CD14-positive monocyte (primary cell): Measurements from ENCODE around the gene MACROD1. TPM values are rescaled to one million over a fixed set of nuclear protein-coding genes. Genes with fewer than 3 reads are reported as not detected.

Source experiments
- DNase-seq, 3 donors: peaks; one replicate each; pipeline ENCODE4 v3.0.0-alpha.2; 2011 to 2022
- H2AFZ ChIP-seq: 2 replicates; pipeline ENCODE4 v1.6.0; 2012; ENCODE audit warnings: mild to moderate bottlenecking, low read depth, low read length, inconsistent platforms; ENCODE audit not compliant: insufficient read depth, poor library complexity, severe bottlenecking
- H3K27ac ChIP-seq, 2 donors: 1 replicate in 1 of 2; 2 replicates in 1 of 2; pipeline ENCODE4 v1.5.1; 2012 to 2013; ENCODE audit warnings: low read length in 2 of 2, control low read depth in 1 of 2, inconsistent platforms in 1 of 2, low read depth in 1 of 2, mild to moderate bottlenecking in 1 of 2
- H3K27me3 ChIP-seq, 2 donors: one replicate each; pipeline versions ENCODE4 v1.6.0 to v1.6.1; 2011 to 2013; ENCODE audit warnings: low read length in 2 of 2; ENCODE audit not compliant: control insufficient read depth in 2 of 2, insufficient read depth in 2 of 2
- H3K36me3 ChIP-seq, 2 donors: replicated peaks in 1 of 2; 1 replicate in 1 of 2; 2 replicates in 1 of 2; pipeline versions ENCODE4 v1.5.1 to v1.6.1; 2012 to 2013; ENCODE audit warnings: low read length in 2 of 2, control low read depth in 1 of 2, inconsistent platforms in 1 of 2, mild to moderate bottlenecking in 1 of 2; ENCODE audit not compliant: insufficient read depth in 2 of 2, control insufficient read depth in 1 of 2
- H3K4me1 ChIP-seq, 2 donors: 1 replicate in 1 of 2; 2 replicates in 1 of 2; pipeline versions ENCODE4 v1.5.1 to v1.6.1; 2012 to 2013; ENCODE audit warnings: low read length in 2 of 2, control low read depth in 1 of 2, inconsistent platforms in 1 of 2, mild to moderate bottlenecking in 1 of 2, moderate library complexity in 1 of 2; ENCODE audit not compliant: insufficient read depth in 2 of 2, control insufficient read depth in 1 of 2
- H3K4me2 ChIP-seq: replicated peaks from 2 replicates; pipeline ENCODE3; 2012; ENCODE audit warnings: low read length, moderate library complexity, mild to moderate bottlenecking; ENCODE audit not compliant: poor library complexity, severe bottlenecking; ENCODE audit errors: extremely low read depth
- H3K4me3 ChIP-seq, 3 experiments: fragments of 200-600 bp in 1 of 3; sonication (generic) in 1 of 3; replicated peaks in 1 of 3; 1 replicate in 2 of 3; 2 replicates in 1 of 3; pipeline ENCODE4 v1.5.1; 2011 to 2013; ENCODE audit warnings: low read length in 3 of 3, mild to moderate bottlenecking in 3 of 3, control low read depth in 2 of 3, low read depth in 2 of 3, inconsistent platforms in 1 of 3, moderate library complexity in 1 of 3
- H3K79me2 ChIP-seq: 2 replicates; pipeline ENCODE4 v1.6.0; 2012; ENCODE audit warnings: mild to moderate bottlenecking, control low read depth, inconsistent platforms, low read length, moderate library complexity; ENCODE audit not compliant: insufficient read depth
- H3K9ac ChIP-seq: 2 replicates; pipeline ENCODE4 v1.6.0; 2017; ENCODE audit warnings: low read length, mild to moderate bottlenecking; ENCODE audit not compliant: insufficient read depth, poor library complexity, severe bottlenecking
- H3K9me3 ChIP-seq, 2 donors: replicated peaks in 1 of 2; 1 replicate in 1 of 2; 2 replicates in 1 of 2; pipeline versions ENCODE4 v1.5.1 to v1.6.1; 2012 to 2013; ENCODE audit warnings: low read length in 2 of 2, control low read depth in 1 of 2; ENCODE audit not compliant: control insufficient read depth in 1 of 2, insufficient read depth in 1 of 2
- H4K20me1 ChIP-seq: 2 replicates; pipeline ENCODE4 v1.6.0; 2012; ENCODE audit warnings: mild to moderate bottlenecking, low read length, control low read depth, moderate library complexity; ENCODE audit not compliant: insufficient read depth
- H3K27ac Mint-ChIP-seq, 7 donors: one replicate each; pipeline ENCODE4 v1.8.0; 2020; ENCODE audit warnings: mild to moderate bottlenecking in 7 of 7, mixed read lengths in 7 of 7, moderate library complexity in 6 of 7, inconsistent platforms in 2 of 7
- H3K27me3 Mint-ChIP-seq, 3 donors: one replicate each; pipeline ENCODE4 v1.8.0; 2021 to 2022; ENCODE audit warnings: low read depth in 3 of 3, mild to moderate bottlenecking in 3 of 3, mixed read lengths in 3 of 3, moderate library complexity in 3 of 3, inconsistent platforms in 1 of 3
- H3K36me3 Mint-ChIP-seq, 2 donors: one replicate each; pipeline ENCODE4 v1.8.0; 2020; ENCODE audit warnings: mixed read lengths in 2 of 2, inconsistent platforms in 1 of 2, mild to moderate bottlenecking in 1 of 2
- H3K4me1 Mint-ChIP-seq: one replicate; pipeline ENCODE4 v1.8.0; 2020; ENCODE audit warnings: mild to moderate bottlenecking, mixed read lengths
- H3K4me3 Mint-ChIP-seq, 2 donors: one replicate each; pipeline ENCODE4 v1.8.0; 2020; ENCODE audit warnings: mild to moderate bottlenecking in 2 of 2, mixed read lengths in 2 of 2, moderate library complexity in 1 of 2
- H3K9me3 Mint-ChIP-seq, 7 donors: one replicate each; pipeline ENCODE4 v1.8.0; 2020 to 2022; ENCODE audit warnings: mixed read lengths in 7 of 7, mild to moderate bottlenecking in 6 of 7, moderate library complexity in 6 of 7, inconsistent platforms in 2 of 7
- WGBS: methylation state at CpG from one replicate; pipeline ENCODE4 v1.1.5; 2013; ENCODE audit warnings: missing lambda C conversion rate; ENCODE audit not compliant: insufficient coverage; 5-methylcytosine and 5-hydroxymethylcytosine counted together
- intact Hi-C, 2 donors: fragments of 100-400 bp; cut with micrococcal nuclease; formaldehyde crosslinking; loops; one replicate each; pipeline versions ENCODE4 v1.15.0 to v1.15.1; 2023
- polyA plus RNA-seq, 3 donors: library from polyadenylated mRNA; depleted of rRNA in 1 of 3; unstranded in 2 of 3; stranded (reverse) in 1 of 3; fragments of 300-500 nt in 2 of 3; fragments of >200 nt in 1 of 3; fragmentation: Illumina TruSeq in 2 of 3; gene quantifications; 1 replicate in 2 of 3; 2 replicates in 1 of 3; pipeline ENCODE4 v1.2.3, GENCODE V29; 2012 to 2021
- TF ChIP-seq, protein P1 (sequence below): fragments of 200-600 bp; IDR thresholded peaks from one replicate; pipeline ENCODE4 v1.8.0; 2022; ENCODE audit warnings: antibody characterized with exemption, mild to moderate bottlenecking

Gene MACROD1
- polyA plus RNA-seq, 3 donors = 1.5 to 2.4 (median 2.2) TPM

DNA sequence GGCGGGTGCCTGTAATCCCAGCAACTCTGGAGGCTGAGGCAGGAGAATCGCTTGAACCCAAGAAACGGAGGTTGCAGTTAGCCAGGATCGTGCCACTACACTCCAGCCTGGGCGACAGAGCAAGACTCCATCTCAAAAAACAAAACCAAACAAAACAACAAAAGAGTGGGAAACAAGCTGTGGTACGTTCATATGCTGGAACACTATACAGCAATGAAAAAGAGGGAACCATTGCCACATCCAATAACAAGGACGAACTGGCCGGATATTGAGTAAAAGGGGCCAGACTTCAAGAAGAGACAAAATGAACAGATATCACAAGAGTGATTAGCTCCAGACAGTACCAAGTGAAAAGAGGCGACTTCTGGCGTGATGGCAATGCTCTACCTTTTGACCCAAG is 4.9 kb downstream of the MACROD1 start:
- no peaks in the 10 kb centered on the region for H3K9me3 ChIP-seq
- no peaks in the 10 kb centered on the region for H4K20me1 ChIP-seq
- no peaks in the 10 kb centered on the region for H3K36me3 ChIP-seq
- no peaks in the 10 kb centered on the region for H3K79me2 ChIP-seq
- DNase-seq = no peak
- H2AFZ ChIP-seq = no peak overlapping the region
- intact Hi-C loops = no loop called here
- TF ChIP-seq, protein P1, sequence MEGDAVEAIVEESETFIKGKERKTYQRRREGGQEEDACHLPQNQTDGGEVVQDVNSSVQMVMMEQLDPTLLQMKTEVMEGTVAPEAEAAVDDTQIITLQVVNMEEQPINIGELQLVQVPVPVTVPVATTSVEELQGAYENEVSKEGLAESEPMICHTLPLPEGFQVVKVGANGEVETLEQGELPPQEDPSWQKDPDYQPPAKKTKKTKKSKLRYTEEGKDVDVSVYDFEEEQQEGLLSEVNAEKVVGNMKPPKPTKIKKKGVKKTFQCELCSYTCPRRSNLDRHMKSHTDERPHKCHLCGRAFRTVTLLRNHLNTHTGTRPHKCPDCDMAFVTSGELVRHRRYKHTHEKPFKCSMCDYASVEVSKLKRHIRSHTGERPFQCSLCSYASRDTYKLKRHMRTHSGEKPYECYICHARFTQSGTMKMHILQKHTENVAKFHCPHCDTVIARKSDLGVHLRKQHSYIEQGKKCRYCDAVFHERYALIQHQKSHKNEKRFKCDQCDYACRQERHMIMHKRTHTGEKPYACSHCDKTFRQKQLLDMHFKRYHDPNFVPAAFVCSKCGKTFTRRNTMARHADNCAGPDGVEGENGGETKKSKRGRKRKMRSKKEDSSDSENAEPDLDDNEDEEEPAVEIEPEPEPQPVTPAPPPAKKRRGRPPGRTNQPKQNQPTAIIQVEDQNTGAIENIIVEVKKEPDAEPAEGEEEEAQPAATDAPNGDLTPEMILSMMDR = no peak
- Mint-ChIP-seq H3K27me3 (peaks cover 6 to 11% (median 10%) of the 10 kb centered on the region in 3 donors), H3K36me3 (peaks cover 0 to 2% of the 10 kb centered on the region in 2 donors), H3K9me3 (peaks cover 0 to 2% (median 0%) of the 10 kb centered on the region in 7 donors), H3K4me1 (peaks cover 10% of the 10 kb centered on the region), H3K27ac (no peak overlapping the region), H3K4me3 (no peak overlapping the region)
- H3K4me2 ChIP-seq = no peak overlapping the region
- no peak overlapping the region for H3K4me3 ChIP-seq
- H3K9ac ChIP-seq = no peak overlapping the region
- 90% methylated on average over 6 of the region's 10 CpGs for WGBS
- H3K27me3 ChIP-seq = no peaks in the 10 kb centered on the region
- H3K4me1 ChIP-seq = peaks cover 10 to 15% of the 10 kb centered on the region in 2 donors
- no peak overlapping the region for H3K27ac ChIP-seq

DNA sequence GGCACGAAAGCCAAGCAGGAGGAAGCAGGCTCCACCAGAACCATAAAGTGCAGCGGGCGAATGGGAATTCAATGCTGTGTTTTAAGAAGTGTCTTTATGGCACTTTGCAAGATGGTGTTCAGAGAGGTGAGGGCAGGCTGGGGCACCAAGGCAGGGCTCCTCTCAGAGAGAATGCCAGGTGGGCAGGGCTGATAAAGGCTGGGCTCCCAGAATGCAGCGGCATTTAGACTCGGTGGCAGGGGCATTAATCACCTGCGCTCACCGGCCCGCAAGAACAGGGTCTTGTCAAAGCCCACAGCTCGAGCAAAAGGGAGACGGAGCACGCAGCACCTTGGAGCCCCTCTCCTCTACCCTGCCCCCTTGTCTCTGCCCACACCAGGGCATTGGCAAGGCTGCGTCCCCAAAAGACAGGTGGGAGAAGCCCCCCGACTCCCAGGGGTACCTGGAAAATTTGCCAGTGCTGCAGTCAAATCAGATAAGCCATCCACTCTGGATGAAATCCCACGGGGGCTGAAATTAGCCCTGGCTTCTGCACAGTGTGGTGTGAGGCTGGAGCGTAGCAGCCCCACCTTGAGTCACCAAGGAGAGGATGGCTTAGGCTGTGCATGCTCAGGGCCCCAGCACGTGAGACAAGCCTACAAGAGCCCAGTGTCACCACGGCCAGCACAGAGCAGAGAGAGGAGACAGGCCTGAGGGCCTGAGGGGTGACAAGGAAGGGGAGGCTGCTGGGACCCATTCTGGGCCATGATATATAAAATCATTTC is 8.1 kb downstream of the MACROD1 start:
- H3K36me3 ChIP-seq = no peaks in the 10 kb centered on the region
- no peaks in the 10 kb centered on the region for H3K9me3 ChIP-seq
- H3K79me2 ChIP-seq = no peaks in the 10 kb centered on the region
- Mint-ChIP-seq H3K9me3 (peaks cover 0 to 2% (median 0%) of the 10 kb centered on the region in 7 donors), H3K27me3 (peaks cover 1 to 11% (median 7%) of the 10 kb centered on the region in 3 donors), H3K36me3 (peaks cover 0 to 2% of the 10 kb centered on the region in 2 donors), H3K4me1 (peaks cover 2% of the 10 kb centered on the region), H3K4me3 (no peak overlapping the region), H3K27ac (no peak overlapping the region)
- no peak overlapping the region for H3K9ac ChIP-seq
- peaks cover 0 to 4% of the 10 kb centered on the region in 2 donors for H3K4me1 ChIP-seq
- DNase-seq = no peak
- TF ChIP-seq, protein P1 = no peak
- no peaks in the 10 kb centered on the region for H4K20me1 ChIP-seq
- no peak overlapping the region for H3K4me3 ChIP-seq
- H3K27me3 ChIP-seq = no peaks in the 10 kb centered on the region
- H3K27ac ChIP-seq = no peak overlapping the region
- intact Hi-C loops = no loop called here
- H3K4me2 ChIP-seq = no peak overlapping the region
- no peak overlapping the region for H2AFZ ChIP-seq
- WGBS = 96% methylated on average over 17 of the region's 17 CpGs
